Hippocampal formation (tissue), 2 donors: ENCODE measurements around the gene MAN2A1.
"Not testable (repeated sequence)": the region's sequence is repeated elsewhere in the genome, so short reads cannot be mapped to it uniquely, and the experiment has no call there.

ENCODE experiments used
- DNase-seq, 2 donors: peaks; one replicate each; lab custom pipeline; 2025; lab: John Stamatoyannopoulos, UW

MAN2A1 gene

GRCh38 chr5:109756543-109757185, 66.9 kb downstream of the MAN2A1 start:
- no peak for DNase-seq

GRCh38 chr5:109757490-109757889, 67.8 kb downstream of the MAN2A1 start:
- DNase-seq: no peak

- no peak for DNase-seq
Measured at GRCh38 chr5:109759306-109759705, 69.6 kb downstream of the MAN2A1 start.

DNA sequence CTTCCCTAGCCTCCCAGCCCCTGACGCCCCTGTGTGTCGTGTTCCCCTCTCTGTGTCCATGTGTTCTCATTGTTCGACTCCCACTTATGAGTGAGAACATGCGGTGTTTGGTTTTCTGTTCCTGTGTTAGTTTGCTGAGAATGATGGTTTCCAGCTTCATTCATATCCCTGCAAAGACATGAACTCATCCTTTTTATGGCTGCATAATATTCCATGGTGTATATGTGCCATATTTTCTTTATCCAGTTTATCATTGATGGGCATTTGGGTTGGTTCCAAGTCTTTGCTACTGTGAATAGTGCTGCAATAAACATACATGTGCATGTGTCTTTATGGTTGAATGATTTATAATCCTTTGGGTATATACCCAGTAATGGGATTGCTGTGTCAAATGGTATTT, 70.4 kb downstream of the MAN2A1 start:
- not testable (repeated sequence) for DNase-seq

- DNase-seq: no peak
Measured at GRCh38 chr5:109762821-109763220, 73.1 kb downstream of the MAN2A1 start.

- DNase-seq: no peak
Measured at GRCh38 chr5:109767184-109767995, 77.7 kb downstream of the MAN2A1 start.

GRCh38 chr5:109767997-109768396, 78.3 kb downstream of the MAN2A1 start:
- DNase-seq: no peak

GRCh38 chr5:109769597-109770291, 80.0 kb downstream of the MAN2A1 start:
- no peak for DNase-seq

GRCh38 chr5:109775130-109775529, 85.4 kb downstream of the MAN2A1 start:
- DNase-seq: no peak

GRCh38 chr5:109779036-109779735, 89.5 kb downstream of the MAN2A1 start:
- DNase-seq: no peak

DNA sequence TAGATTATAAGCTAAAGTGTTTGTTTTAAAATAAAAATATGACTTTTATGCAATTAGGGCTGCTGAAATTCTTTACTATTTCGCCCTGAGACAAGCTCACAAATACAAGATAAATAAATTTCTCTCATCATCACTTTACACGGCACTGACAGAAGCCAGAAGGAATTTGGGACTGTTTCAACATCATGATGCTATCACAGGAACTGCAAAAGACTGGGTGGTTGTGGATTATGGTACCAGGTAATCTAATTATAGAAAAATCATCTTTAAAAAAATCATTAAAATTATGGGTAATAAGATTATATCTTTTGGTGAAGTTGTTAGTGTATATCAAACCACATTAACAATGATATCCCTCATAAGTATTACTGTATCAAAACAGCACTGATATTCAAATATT, 95.0 kb downstream of the MAN2A1 start:
- DNase-seq: no peak

GRCh38 chr5:109786206-109786855, 96.6 kb downstream of the MAN2A1 start:
- DNase-seq: no peak

- DNase-seq: no peak
Measured at GRCh38 chr5:109788596-109788995, 98.9 kb downstream of the MAN2A1 start.

DNA sequence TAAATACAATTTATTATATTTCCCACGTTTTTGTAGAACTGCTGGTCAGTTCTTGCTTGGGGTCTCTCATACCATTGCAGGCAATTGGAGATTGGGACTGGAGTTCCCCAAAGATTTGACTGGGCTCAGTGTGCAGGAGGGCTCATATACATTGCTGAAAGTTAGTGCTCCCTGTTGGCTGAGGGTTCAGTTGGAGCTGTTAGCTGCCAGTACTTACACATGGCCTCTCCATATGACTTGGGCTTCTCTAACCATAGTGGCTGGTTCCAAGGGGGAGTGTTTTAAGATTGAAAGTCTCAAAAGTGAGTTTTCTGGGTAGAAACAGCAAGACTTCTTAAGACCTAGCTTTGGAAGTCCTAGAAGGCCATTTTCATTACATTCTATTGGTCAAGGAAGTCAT, 102.9 kb downstream of the MAN2A1 start:
- no peak for DNase-seq

DNA sequence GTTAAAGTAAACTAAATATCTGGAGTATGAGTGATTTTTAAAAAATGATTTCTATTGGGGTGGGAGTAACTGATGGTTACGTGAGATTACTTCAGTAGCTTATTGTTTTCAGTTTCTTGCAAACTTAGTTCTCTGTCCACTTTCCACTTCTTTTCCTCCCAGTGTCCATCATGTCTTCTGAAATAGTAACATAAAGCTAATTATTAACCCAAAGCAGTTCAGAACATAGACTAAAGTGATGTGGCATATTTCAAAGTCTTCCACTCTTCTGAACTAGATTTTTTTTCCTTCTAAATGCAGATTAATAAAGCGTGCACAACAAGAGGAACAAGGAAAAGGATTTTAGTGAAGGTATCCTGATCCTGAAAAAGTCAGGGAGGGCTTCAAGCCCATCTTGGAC, 114.1 kb downstream of the MAN2A1 start:
- no peak for DNase-seq

DNA sequence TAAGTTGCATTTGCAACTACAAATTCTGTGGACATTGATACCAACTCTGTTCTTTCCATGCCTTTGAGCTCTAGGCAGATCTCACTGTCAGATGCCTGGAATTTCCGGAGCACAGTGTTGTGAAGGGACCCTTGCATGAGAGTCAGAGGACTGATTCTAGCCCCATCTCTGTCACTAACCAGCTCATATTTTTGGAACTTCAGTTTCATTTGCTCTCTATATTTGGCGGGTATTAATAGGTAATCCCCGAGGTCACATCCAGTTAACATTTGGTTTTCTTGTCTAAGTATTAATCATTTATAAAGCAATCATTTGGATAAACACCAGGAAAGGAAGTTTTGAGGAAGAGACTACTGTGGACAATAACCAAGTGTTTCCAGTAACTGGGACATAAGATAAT, 115.7 kb downstream of the MAN2A1 start:
- no peak for DNase-seq

DNA sequence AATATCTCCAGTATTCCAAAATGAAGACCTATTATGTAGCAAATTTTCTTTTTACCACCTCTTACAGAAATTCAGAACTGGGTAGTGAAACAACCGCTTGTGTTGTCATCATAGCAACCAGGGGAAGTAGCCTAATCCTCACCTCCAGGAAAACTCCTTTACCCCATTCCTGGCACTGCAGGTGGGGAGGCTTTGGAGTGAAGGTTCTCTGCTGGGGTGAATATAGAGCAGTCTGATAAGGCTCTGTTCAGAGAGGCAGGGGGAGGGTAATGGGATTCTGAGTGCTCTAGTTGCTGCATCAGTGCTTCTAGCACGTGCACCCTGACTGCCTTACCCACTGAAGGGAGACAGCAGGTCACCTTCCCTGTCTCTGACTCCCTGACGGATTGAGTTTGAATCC, 116.2 kb downstream of the MAN2A1 start:
- DNase-seq: no peak

- DNase-seq: no peak
Measured at GRCh38 chr5:109812698-109813097, 123.0 kb downstream of the MAN2A1 start.

GRCh38 chr5:109816732-109817131, 127.0 kb downstream of the MAN2A1 start:
- no peak for DNase-seq

- DNase-seq: no peak
Measured at GRCh38 chr5:109819878-109820277, 130.2 kb downstream of the MAN2A1 start.

GRCh38 chr5:109823597-109823996, 133.9 kb downstream of the MAN2A1 start:
- DNase-seq: no peak

GRCh38 chr5:109825450-109825849, 135.7 kb downstream of the MAN2A1 start:
- no peak for DNase-seq
